Vagina (tissue), 2 donors: Measurements from ENCODE around the gene RCAN1. TPM values are rescaled to one million over a fixed set of nuclear protein-coding genes. Genes with fewer than 3 reads are reported as not detected.

Experiments
- DNase-seq, 2 donors: peaks; one replicate each; pipeline ENCODE4 v3.0.0-alpha.2; 2017; ENCODE audit errors: extremely low spot score in 2 of 2
- H3K27ac ChIP-seq: fragments of 200-600 bp; sonication (generic); one replicate; pipeline ENCODE4 v1.5.1; 2019
- H3K27me3 ChIP-seq: fragments of 200-600 bp; sonication (generic); one replicate; pipeline ENCODE4 v1.5.1; 2019
- H3K36me3 ChIP-seq, 2 donors: fragments of 200-600 bp; sonication (generic); one replicate each; pipeline ENCODE4 v1.5.1; 2017 to 2019
- H3K4me1 ChIP-seq: fragments of 200-600 bp; sonication (generic); one replicate; pipeline ENCODE4 v1.5.1; 2019
- H3K4me3 ChIP-seq, 2 donors: fragments of 200-600 bp; sonication (generic); 1 replicate in 1 of 2; 2 replicates in 1 of 2; pipeline ENCODE4 v1.5.1; 2016 to 2019
- H3K9me3 ChIP-seq: fragments of 200-600 bp; sonication (generic); one replicate; pipeline ENCODE4 v1.5.1; 2019
- CTCF ChIP-seq, 3 experiments: fragments of 450-650 bp in 2 of 3; fragments of 200-600 bp in 1 of 3; sonication (generic) in 1 of 3; IDR thresholded peaks; one replicate each; pipeline ENCODE4 v1.5.1; 2017 to 2019; ENCODE audit warnings: antibody characterized with exemption in 3 of 3, mild to moderate bottlenecking in 2 of 3, moderate library complexity in 2 of 3
- POLR2A ChIP-seq, 2 donors: fragments of 450-650 bp; IDR thresholded peaks; one replicate each; pipeline ENCODE4 v1.6.1; 2017; ENCODE audit warnings: antibody characterized with exemption in 2 of 2, mild to moderate bottlenecking in 2 of 2, moderate library complexity in 2 of 2
- POLR2AphosphoS5 ChIP-seq, 2 donors: sonication (generic); formaldehyde crosslinking; IDR thresholded peaks; one replicate each; pipeline ENCODE4 v1.9.0; 2017; ENCODE audit warnings: antibody characterized with exemption in 2 of 2, mild to moderate bottlenecking in 2 of 2, low read depth in 1 of 2; ENCODE audit not compliant: insufficient read depth in 1 of 2
- intact Hi-C: fragments of 100-400 bp; cut with DNase I; formaldehyde crosslinking; loops from one replicate; pipeline ENCODE4 v1.15.1; 2023
- total RNA-seq: library from RNA; depleted of rRNA; stranded (reverse); fragments of >200 nt; gene quantifications from one replicate; pipeline ENCODE4 v1.2.3, GENCODE V29; 2016

The RCAN1 gene
- total RNA-seq, 1 donor from 2014 or later: 29.2 TPM

- Histone ChIP-seq H3K27ac (no peak overlapping the region), H3K4me3 (no peak overlapping the region), H3K9me3 (no peaks in the 10 kb centered on the region), H3K4me1 (peaks cover 13% of the 10 kb centered on the region), H3K27me3 (no peaks in the 10 kb centered on the region), H3K36me3 (no peaks in the 10 kb centered on the region)
- intact Hi-C loops: no loop called here
- TF ChIP-seq POLR2A (IDR thresholded peaks at IDR 0.05): no peak
- no peak for TF ChIP-seq POLR2AphosphoS5 (IDR thresholded peaks at IDR 0.05; ENCODE audit: insufficient read depth in 1 of 2, low read depth in 1 of 2)
- no peak for TF ChIP-seq CTCF (IDR thresholded peaks at IDR 0.05)
- DNase-seq: no peak
These were observed 25.2 kb downstream of the RCAN1 start for GRCh38 chr21:34589511-34590282.

- Histone ChIP-seq H3K9me3 (no peaks in the 10 kb centered on the region), H3K4me1 (peaks cover 8% of the 10 kb centered on the region), H3K27ac (no peak overlapping the region), H3K4me3 (no peak overlapping the region), H3K27me3 (no peaks in the 10 kb centered on the region), H3K36me3 (no peaks in the 10 kb centered on the region)
- no peak for TF ChIP-seq CTCF (IDR thresholded peaks at IDR 0.05)
- no peak for TF ChIP-seq POLR2AphosphoS5 (IDR thresholded peaks at IDR 0.05; ENCODE audit: insufficient read depth in 1 of 2, low read depth in 1 of 2)
- no peak for TF ChIP-seq POLR2A (IDR thresholded peaks at IDR 0.05)
- intact Hi-C loops: no loop called here
- no peak for DNase-seq
These were observed 30.9 kb downstream of the RCAN1 start for GRCh38 chr21:34583926-34584563.

- intact Hi-C loops: no loop called here
- Histone ChIP-seq H3K27me3 (no peaks in the 10 kb centered on the region), H3K27ac (no peak overlapping the region), H3K36me3 (no peaks in the 10 kb centered on the region), H3K4me1 (peaks cover 8% of the 10 kb centered on the region), H3K4me3 (no peak overlapping the region), H3K9me3 (no peaks in the 10 kb centered on the region)
- DNase-seq: peak in 1 of 2 donors; percentile 75
- TF ChIP-seq POLR2AphosphoS5 (IDR thresholded peaks at IDR 0.05; ENCODE audit: insufficient read depth in 1 of 2, low read depth in 1 of 2) (no peak), POLR2A (IDR thresholded peaks at IDR 0.05) (no peak), CTCF (IDR thresholded peaks at IDR 0.05) (peak in 1 of 3 experiments; percentile 26)
These were observed 32.3 kb downstream of the RCAN1 start for GRCh38 chr21:34582506-34583150.

- H3K27me3 ChIP-seq: no peaks in the 10 kb centered on the region
- H3K27ac ChIP-seq: peak overlapping the region; percentile 47
- intact Hi-C loops: no loop called here
- peak in 1 of 2 donors; percentile 72 for DNase-seq
- H3K4me1 ChIP-seq: peaks cover 26% of the 10 kb centered on the region
- no peak overlapping the region for H3K4me3 ChIP-seq
- TF ChIP-seq POLR2AphosphoS5 (IDR thresholded peaks at IDR 0.05; ENCODE audit: insufficient read depth in 1 of 2, low read depth in 1 of 2) (peak in 1 of 2 donors; percentile 46), POLR2A (IDR thresholded peaks at IDR 0.05) (no peak), CTCF (IDR thresholded peaks at IDR 0.05) (no peak)
- no peaks in the 10 kb centered on the region for H3K36me3 ChIP-seq
- no peaks in the 10 kb centered on the region for H3K9me3 ChIP-seq
These were observed 34.7 kb downstream of the RCAN1 start for GRCh38 chr21:34580181-34580700.
